HG02852 (cell line): ENCODE data around the gene TMEM158.

ENCODE experiments used
- ATAC-seq: cut with Tn5 transposase; IDR thresholded peaks from one replicate; pipeline ENCODE4 v1.9.1; 2021; ENCODE audit warnings: mild to moderate bottlenecking, moderate library complexity; ENCODE audit not compliant: unreplicated experiment

Gene TMEM158

DNA sequence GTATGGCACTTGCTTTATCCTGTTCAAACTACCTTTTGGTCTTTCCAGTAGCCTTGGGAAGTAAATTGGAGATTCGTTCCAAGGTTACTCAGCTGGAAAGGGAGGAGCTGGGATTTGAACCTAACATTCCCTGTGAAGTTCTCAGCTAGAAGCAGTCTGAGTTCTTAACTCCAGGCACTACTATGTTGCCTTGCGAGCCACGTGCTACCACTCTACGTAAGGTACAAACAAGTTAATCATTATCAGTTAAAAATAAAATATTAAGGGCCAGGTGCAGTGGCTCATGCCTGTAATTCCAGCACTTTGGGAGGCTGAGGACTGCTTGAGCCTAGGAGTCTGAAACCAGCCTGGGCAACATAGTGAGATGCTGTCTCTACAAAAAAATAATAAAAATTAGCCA is 49.2 kb downstream of the TMEM158 start:
- ATAC-seq, result no peak
